Fibroblast of skin of right biceps (primary cell): ENCODE results near the gene SAMD4B.

Experiments used
- DNase-seq: peaks from one replicate; pipeline ENCODE4 v3.0.0-alpha.2; 2013

Gene SAMD4B

GRCh38 chr19:39410831-39411080, 68.5 kb downstream of the SAMD4B start:
- no peak for DNase-seq

GRCh38 chr19:39411081-39411831, 69.0 kb downstream of the SAMD4B start:
- peak; percentile 25 for DNase-seq

- peak; percentile 91 for DNase-seq
Measured at GRCh38 chr19:39411832-39412099, 69.5 kb downstream of the SAMD4B start.

GRCh38 chr19:39412100-39412866, 70.1 kb downstream of the SAMD4B start, which contains the start of gene PLEKHG2:
Gene PLEKHG2 (plus strand): TSS chr19:39412669. CDS start chr19:39414087, 1,418 bp downstream.
- DNase-seq: peak; percentile 100

GRCh38 chr19:39412867-39413271, 70.6 kb downstream of the SAMD4B start:
- no peak for DNase-seq

GRCh38 chr19:39413272-39413910, 71.2 kb downstream of the SAMD4B start:
- peak; percentile 75 for DNase-seq

GRCh38 chr19:39413911-39414608, 71.8 kb downstream of the SAMD4B start:
- DNase-seq: no peak

GRCh38 chr19:39415111-39416046, 73.2 kb downstream of the SAMD4B start:
- no peak for DNase-seq

- no peak for DNase-seq
Measured at GRCh38 chr19:39416152-39417120, 74.2 kb downstream of the SAMD4B start.

- DNase-seq: no peak
Measured at GRCh38 chr19:39417463-39418181, 75.4 kb downstream of the SAMD4B start.

- DNase-seq: no peak
Measured at GRCh38 chr19:39419003-39419402, 76.8 kb downstream of the SAMD4B start.

GRCh38 chr19:39420769-39421168, 78.5 kb downstream of the SAMD4B start:
- DNase-seq: no peak

- DNase-seq: no peak
Measured at GRCh38 chr19:39422020-39422419, 79.8 kb downstream of the SAMD4B start.

GRCh38 chr19:39423258-39424086, 81.3 kb downstream of the SAMD4B start:
- no peak for DNase-seq

- DNase-seq: no peak
Measured at GRCh38 chr19:39424934-39425333, 82.7 kb downstream of the SAMD4B start.

- no peak for DNase-seq
Measured at GRCh38 chr19:39425744-39426143, 83.5 kb downstream of the SAMD4B start.

- no peak for DNase-seq
Measured at GRCh38 chr19:39426170-39426569, 83.9 kb downstream of the SAMD4B start.

GRCh38 chr19:39427707-39428106, 85.5 kb downstream of the SAMD4B start:
- DNase-seq: no peak

GRCh38 chr19:39428283-39429112, 86.3 kb downstream of the SAMD4B start:
- peak; percentile 91 for DNase-seq
